HG02870 (cell line): ENCODE results near the gene ZACN.

Source experiments
- ATAC-seq: cut with Tn5 transposase; IDR thresholded peaks from one replicate; pipeline ENCODE4 v1.9.1; 2021; ENCODE audit warnings: mild to moderate bottlenecking, moderate library complexity; ENCODE audit not compliant: unreplicated experiment

ZACN gene

DNA sequence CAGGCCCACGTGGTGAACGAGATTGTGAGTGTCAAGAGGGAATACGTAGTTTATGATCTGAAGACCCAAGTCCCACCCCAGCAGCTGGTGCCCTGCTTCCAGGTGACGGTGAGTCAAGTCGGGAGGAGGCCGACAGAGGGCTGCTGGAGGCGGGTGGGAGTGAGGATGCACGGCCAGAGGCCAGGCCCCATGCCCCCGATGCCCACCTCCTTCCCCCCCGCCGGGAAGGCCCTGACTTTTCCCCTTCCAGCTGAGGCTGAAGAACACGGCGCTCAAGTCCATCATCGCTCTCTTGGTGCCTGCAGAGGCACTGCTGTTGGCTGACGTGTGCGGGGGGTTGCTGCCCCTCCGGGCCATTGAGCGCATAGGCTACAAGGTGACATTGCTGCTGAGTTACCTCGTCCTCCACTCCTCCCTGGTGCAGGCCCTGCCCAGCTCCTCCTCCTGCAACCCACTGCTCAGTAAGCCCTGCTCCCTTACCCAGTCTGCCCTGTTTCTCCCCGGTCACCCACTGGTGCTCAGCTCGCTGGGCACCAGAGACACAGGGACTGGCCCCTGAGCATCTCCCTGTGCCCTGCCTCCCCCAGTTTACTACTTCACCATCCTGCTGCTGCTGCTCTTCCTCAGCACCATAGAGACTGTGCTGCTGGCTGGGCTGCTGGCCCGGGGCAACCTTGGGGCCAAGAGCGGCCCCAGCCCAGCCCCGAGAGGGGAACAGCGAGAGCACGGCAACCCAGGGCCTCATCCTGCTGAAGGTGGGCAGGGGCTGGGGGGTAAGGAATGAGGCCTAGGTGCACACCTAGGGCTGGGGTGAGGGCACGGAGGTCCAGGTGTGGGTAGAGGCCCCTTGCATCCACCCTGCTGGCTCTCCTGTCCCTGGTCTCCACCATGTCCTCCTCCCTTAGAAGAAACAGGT is 2.6 kb downstream of the ZACN start:
- no peak for ATAC-seq

DNA sequence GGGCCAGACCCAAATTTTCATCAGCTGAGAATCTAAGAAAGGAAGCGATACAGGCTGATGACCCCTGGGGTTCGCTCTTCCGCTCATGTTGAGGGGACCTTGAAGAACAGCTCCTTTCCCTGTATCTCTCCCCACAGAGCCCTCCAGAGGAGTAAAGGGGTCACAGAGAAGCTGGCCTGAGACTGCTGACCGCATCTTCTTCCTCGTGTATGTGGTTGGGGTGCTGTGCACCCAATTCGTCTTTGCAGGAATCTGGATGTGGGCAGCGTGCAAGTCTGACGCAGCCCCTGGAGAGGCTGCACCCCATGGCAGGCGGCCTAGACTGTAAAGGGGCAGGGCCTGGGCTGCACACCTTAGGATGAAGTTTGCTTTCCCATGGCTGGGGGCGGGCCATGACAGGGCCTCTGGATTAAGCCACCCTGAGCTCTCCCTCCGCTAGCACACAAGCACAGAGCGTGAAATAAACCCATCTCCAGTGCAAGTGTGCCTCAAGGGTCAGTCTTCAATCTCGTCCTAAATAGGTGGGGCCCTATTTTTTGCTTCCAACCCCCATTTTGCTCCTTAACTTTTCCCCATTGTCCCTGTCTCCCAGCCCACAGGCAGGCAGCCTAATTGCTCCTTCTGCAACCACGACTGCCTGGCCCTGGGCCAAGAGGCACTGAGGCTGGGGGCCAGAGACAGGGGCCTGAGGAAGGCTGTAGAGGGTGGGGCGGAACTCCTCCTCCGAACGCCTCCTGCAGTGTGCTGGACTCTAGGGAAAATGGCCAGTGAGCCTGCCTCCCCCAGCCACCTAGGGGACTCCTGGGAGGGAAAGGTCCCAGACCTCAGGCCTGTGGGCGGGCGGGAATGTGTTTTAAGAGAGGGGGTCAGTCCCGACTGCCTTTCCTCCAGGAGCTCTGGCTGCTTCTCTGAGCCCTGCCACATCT is 3.6 kb downstream of the ZACN start:
- no peak for ATAC-seq

DNA sequence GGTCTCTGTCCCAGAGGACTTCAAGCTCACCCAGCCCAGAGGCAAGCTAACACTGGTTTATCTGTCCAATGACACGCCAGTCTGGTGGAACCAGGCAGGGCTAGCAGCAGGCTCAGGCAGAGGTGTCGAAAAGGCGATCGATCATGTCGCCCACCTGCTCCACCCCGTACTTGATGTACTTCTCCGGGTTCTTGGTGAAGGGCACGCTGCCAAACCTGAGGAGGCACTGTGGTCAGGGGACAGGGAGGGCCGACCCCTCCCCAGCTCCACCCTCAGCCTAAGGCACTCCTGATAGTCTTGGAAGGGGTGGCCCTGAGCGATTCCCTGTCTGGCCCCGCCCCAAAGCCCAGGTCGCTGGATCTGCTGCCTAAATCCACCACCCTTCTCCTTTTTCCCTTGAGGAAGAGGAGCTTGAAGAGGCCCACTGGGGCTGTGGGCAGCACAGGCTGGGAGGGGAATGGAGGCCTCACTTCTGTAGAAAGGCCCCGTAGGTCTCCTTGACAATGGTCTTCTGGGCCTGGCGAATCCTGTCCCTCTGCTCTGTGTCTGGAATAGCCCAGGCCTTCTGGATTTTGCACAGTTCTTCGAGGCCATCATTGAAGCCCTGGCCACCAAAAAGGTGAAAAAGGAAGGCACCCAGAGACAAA is 4.7 kb downstream of the ZACN start:
- ATAC-seq, result no peak

DNA sequence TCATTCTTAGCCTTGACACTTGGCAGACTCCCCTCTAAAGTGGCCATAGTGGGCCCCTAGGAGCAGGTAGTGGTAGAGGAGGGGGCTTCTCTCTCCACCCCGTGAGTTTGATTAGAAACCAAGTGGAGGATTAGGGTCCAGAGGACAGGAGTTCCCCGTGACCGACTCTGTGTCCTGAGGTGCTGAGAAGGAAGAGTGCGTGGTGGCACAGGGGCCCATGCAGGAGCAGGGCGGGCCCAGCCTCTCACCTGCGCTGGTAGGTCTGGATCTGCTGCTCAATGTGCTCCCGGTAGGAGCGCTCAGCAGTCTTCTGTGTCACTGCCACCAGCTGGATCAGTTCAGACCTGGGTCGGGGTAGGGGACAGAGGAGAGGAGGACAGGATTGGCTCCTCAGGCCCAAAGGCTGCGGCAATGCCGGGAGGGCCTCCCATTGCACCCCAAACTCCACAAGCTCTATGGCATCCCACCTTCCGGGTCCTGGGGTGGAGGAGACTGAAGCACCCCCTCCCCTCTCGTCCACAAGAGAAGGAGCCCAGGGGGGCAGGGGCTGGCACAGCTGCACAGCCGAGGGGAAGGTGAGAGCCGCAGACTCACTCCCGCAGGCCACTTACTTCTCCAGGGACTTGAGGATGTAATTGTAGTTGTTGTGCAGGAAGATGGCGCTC is 6.2 kb downstream of the ZACN start:
- ATAC-seq, result no peak

DNA sequence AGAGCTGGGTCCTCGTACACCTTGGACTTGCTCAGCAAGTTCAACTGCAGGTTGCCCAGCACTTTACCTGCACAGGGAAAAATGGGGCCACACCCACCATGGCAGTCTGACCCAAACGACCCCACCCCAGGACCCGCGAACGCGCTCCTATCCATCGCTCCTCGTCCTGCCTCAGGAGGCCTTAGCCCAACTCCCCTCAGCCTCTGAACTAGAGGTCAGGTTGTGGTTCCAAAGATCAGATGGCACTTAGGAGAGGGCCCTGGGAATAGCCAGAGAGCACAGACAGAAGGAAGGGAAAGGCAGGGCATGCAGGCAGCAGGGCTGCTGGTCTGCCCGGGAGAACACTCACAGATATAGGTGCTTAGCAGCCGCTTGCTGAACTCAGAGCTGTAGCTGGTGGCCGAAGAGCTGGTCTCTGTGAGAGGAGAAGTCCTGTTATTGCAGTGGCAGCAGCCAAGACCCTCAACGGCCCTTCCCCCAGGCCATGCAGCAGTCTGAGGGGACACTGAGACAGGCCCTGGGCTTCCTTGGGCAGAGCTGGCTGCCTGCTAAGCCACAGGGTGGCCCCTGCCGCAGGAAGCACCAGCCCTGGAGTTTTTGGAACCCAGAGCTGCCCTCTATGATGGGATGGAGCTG is 6.9 kb downstream of the ZACN start:
- ATAC-seq, result no peak

DNA sequence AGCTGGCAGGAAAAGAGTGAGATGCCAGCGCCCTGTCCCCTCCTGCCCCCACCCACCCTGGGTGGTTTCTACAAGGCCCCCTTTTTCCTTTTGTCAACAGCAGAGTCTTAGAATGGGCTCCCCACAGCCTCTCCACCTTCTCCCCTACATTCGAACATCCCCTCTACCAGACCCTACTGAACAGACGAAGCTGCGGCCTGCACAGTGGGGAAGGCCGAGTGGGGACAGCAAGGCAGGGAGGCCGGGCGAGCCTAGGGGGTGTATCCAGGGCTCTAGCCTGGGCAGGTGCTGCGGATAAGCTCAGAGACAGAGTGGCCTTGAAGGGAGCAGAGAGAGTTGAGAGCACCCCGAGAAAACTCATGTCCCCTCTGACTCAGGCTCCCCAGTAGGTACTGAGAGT is 7.4 kb downstream of the ZACN start:
- ATAC-seq, result no peak

DNA sequence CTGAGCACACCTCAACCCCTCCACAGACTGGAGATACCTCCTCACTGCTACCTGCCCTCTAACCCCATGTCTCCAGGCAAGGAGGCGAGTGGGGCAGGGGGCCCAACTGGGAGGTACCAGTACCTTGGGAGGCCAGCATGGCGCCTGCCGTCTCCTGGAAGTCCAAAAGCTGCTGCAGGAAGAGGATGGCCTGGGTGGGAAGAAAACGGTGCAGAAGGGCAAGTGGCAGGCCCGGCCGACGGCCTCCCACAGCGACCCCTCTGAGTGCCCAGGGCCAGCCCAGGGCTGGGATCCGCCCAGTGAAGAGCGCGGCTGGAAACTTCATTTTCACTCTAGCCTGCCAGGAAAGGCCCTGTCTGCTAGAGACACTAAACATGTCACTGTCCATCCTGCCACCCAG is 8.5 kb downstream of the ZACN start:
- no peak for ATAC-seq

DNA sequence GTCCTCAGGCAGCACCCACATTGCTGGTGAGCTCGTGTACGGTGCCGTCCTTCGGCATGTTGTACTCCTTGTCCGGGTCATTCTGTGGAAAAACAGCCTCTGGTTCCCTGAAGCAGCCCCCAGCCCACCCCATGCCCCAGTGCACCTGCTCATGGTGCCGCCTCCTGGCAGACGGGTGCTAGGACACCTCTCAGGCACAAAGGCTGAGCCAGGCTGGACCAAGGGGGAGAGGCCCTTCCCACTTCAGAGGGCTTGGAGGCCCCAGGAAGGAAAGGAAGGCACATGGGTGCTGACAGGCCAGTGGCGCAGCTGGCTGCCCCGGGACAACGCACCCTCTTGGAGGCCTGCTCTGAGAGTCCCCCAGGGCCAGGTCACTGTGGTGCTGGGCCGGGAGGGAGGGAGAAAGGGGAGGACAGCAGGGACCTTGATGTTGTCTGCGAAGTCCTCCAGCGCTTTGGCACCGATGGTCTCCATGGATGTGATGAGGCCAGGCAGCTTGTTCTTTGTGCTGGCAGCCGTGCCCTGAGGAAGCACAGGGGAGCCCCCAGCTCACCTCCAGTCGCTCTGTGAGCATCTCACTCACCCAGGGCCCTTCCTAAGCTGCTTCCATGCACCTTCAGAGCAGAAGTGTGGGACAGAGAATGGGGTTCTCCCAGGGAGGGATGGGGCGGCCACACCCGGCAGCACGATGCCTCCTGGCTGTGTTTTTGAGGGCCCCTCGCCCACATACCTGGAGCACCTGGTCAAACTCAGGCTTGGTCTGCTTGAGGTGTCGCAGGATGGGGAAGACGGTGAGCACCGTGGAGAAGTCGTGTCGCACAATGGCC is 9.3 kb downstream of the ZACN start:
- ATAC-seq, result no peak

DNA sequence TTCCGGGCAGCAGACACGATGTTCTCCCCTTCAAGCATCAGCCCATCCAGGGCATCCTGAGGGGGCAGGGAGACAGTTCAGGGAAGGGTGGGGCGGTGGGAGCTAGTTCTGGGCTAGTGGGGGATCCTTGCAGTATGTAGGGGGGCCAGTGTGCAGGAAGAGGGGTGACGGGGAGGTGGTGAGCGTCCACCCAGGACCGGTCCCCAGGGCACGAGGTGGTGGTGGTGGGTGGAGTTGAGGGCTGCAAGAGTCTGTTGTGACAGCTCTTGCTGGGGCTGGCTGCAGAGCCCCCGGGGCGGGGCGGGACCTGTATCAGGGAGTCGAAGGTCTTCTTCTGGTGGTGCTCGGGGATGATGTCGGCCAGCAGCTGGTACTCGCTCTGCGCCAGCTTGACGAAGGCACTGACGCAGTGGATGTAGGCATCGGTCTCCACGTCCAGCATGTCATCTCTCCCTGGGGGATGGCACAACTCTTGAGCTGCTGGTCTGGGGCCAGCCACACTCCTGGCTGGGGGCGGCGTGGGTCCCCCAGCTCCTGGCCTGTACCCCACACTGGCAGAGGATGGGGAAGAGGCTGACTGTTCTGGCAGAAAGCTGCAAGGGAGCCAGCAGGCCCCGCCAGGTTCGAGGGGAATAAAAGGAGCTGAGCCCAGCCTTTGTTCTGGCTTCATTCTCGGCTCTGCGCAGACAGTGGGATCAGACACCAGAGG is 10.0 kb downstream of the ZACN start:
- ATAC-seq, result no peak

DNA sequence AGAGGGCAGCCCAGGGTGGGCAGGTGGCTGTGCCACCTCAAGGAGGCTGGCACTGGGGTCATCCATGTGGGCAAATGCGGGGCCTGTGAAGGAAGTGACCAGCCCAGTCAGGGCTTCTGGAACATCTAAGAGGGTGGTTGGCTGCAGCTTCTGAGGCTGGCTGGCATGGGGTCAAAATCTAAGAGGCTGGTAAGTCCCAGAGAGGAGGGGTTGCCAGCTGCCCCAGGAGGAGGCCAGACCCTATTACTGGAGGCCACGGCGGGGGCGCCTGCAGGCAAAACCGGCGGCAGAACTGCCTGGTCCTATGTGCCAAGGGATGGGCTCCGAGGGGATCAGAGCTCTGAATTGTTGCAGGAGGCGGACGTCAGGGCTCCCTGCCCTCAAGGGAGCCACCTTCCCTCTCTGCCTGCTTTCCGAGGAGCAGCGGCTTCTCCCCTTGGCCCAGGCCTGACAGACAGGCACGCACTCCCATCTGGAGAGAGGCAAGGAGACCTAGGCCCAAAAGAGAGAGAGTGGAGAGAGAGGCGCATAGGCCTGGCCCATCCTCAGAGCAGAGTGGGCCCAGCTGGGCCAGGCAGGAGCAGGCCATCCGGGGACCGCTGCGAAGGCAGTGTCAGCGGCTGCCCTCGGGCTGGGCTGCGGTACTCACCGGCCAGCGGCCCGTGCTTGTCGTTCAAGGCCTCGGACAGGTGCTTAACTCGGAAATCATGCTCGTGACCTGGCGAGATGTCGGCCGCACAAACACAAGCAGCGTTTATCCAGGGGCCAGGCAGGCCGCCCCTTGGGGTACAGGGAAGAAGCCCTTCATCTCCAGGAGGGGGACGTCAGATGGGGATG is 10.9 kb downstream of the ZACN start:
- no peak for ATAC-seq

DNA sequence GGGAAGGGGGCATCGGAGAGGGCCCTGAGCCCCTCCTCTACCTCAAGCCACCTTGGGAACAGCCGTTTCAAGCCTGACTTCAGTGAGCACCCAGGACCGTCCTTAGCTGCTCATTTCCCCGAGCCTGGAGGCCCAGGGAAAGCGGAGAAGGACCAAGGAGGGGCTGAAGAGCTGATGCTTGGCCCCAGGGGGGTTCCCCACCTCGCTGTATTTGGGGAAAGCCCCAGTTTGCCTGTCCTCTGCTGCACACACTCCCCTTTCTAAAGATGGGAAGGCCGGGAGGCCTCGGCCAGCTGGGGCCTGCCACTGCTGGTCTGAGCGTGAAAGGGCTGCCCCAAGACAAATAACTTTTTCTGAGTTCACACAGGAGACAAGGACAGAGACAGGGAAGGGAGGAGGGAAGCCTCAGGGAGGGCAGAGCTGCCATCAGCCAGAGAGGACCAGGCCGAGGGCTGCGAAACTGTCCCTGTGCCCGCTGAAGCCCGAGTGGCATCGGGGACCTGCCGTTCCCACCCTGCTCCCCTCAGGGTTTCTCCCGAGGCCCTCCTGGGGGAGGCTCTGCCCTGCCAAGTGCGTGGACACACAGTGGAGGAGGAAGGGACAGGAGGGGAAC is 11.6 kb downstream of the ZACN start:
- ATAC-seq, result no peak

DNA sequence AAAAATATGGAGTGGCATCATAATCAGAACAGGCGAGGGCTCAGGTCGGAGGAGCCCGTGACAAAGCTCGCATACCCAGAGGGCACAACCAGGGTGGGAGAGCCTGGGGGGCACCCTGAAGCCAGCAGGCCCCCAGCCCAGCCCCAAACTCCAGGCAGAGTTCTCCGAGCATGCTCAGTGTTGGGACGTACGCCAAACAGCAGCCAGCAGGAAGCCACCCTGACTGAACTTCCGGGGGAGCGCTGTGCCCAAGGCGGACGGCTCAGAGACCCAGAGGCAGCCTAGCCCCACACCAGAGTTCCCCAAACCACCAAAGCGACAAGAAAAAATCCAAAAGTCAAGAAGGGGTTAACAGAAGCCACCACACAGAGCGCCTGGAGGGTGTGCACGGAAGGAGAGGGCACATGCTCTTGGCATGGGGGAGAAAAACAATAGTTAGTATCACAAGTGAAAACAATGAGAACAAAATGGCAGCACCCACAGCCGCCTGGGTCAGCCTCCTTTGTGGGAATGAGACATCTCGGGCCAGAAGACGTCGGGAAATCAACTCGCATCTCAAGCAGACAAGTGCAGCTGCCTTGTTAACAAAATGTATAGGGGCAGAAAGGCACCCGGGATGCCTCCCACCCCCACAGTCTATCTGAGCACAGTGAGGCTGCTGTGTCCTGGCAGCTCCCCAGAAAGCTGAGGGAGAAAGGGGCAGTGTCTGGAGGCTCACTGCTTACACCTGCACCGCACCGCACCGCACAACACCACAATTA is 12.7 kb downstream of the ZACN start:
- ATAC-seq, result no peak

DNA sequence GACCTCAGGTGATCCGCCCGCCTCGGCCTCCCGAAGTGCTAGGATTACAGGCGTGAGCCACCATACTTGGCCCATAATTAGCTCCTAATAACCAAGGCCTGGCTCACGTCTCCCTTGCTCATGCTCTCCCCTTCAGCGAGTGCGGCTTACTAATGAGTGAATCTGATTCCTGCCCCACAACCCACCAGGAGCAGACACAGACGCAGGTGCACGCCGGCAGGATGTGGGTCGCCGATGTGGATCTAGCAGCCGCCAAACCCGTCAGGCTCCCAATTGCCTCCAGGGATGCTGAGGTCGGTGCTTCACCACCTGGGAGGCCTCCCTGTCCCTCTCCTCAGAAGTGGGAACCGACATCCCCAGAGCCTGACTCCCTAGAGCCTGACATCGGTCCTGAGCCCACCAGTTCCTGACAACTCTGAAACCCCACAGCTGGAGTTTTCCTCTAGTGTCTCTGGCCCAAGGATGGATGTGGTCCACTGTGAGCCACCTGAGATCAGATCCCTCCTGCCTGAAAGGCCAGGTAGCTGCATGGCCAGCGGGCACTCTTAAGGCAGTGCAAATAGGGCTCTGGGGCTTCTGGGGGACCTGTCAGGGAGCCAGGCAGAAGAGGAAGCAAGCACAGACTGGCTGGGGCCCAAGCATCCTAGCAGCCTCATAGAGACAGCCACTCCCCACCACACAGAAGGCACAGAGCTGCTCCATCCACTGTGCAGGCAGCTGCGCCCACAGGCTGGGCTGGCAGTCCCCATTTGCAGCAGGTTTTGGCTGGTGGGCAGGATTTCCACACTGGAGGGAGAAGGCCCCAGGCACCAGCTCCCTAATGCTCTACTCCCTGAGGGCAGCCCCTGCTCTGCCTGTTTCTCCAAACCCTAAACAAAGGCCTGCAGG is 13.8 kb downstream of the ZACN start:
- no peak for ATAC-seq

DNA sequence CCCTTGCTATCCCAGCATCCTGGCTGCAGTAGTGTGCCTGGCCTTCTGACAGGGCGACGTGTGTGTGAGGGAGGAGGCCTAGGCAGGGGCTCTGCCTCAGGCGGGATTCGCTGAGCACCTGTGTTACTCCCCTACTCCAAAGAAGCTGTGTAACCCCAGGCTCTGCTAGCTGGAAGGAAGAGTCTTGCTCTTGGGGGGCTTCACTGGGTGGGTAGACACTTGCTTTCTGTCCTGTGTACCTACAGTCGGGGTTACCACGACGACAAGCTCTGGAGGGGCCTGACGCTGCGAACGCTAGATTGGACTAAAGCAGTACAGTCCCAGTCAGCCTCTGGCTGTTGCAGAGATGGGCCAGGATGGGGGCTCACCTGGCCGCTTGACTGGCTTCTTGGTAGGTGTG is 15.1 kb downstream of the ZACN start:
- no peak for ATAC-seq

DNA sequence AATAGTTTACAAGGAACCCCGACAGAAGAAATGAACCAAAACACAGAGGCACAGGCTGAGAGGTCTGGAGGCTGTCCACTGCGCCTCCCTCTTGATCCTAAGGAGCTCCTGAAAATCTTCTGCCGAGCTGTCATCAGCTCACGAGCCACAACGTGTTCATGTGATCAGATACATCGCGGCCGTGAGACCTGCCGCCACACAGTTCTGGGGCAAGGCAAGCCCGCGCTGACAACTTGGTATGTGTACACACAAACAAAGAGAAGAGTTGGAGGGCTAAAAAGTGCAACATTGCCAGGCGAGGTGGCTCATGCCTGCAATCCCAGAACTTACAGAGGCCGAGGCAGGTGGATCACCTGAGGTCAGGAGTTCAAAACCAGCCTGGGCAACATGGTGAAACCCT is 17.0 kb downstream of the ZACN start:
- no peak for ATAC-seq
